HG02840 (cell line): ENCODE results near the gene ARHGEF3.
A peak's percentile ranks its signal among the peaks of the same experiment; 100 is the strongest.
"Not testable (repeated sequence)": the region's sequence is repeated elsewhere in the genome, so short reads cannot be mapped to it uniquely, and the experiment has no call there.

Experiments used
- ATAC-seq: cut with Tn5 transposase; IDR thresholded peaks from one replicate; pipeline ENCODE4 v1.9.1; 2021; ENCODE audit warnings: mild to moderate bottlenecking, moderate library complexity, moderate number of reproducible peaks; ENCODE audit not compliant: unreplicated experiment, low FRiP score

ARHGEF3 gene

GRCh38 chr3:56692001-56692365, 109.8 kb downstream of the ARHGEF3 start:
- not testable (repeated sequence) for ATAC-seq

- ATAC-seq: no peak
These were observed 110.4 kb downstream of the ARHGEF3 start for GRCh38 chr3:56691165-56692000.

GRCh38 chr3:56689303-56689702, 112.4 kb downstream of the ARHGEF3 start:
- no peak for ATAC-seq

- no peak for ATAC-seq
These were observed 113.6 kb downstream of the ARHGEF3 start for GRCh38 chr3:56688191-56688590.

- ATAC-seq: no peak
These were observed 117.7 kb downstream of the ARHGEF3 start for GRCh38 chr3:56684029-56684428.

- ATAC-seq: peak; percentile 64
These were observed 118.5 kb downstream of the ARHGEF3 start, which contains the start of gene TASOR for GRCh38 chr3:56683122-56683817. Gene TASOR, minus strand, starts transcription at chr3:56683265. Its CDS starts 259 bp downstream, at chr3:56683006.

- ATAC-seq: peak; percentile 69
These were observed 119.2 kb downstream of the ARHGEF3 start for GRCh38 chr3:56682462-56683121.

GRCh38 chr3:56681984-56682461, 119.7 kb downstream of the ARHGEF3 start:
- no peak for ATAC-seq

- no peak for ATAC-seq
These were observed 121.6 kb downstream of the ARHGEF3 start for GRCh38 chr3:56680054-56680580.
